PC-3 (cell line): Measurements from ENCODE around the gene NEDD4L. TPM values are rescaled to one million over a fixed set of nuclear protein-coding genes. Genes with fewer than 3 reads are reported as not detected.

Experiments used
- ATAC-seq: fragments of 200-7000 bp; cut with Tn5 transposase; 2 replicates; pipeline ENCODE4 v1.9.1; 2020; ENCODE audit warnings: mild to moderate bottlenecking, moderate library complexity
- BruUV-seq: library from RNA; stranded (reverse); fragments of 400-500 nt; replicated peaks from 2 replicates; lab custom pipeline; 2021; lab: Mats Ljungman, UMichigan
- CTCF ChIA-PET: fragments of 300-600 bp; sonication (Branson Sonifier 250); formaldehyde crosslinking; loops from one replicate; lab custom pipeline; 2022; ENCODE audit warnings: antibody characterized with exemption; lab: Charles Lee
- POLR2A ChIA-PET: fragments of 300-600 bp; sonication (Branson Sonifier 250); formaldehyde crosslinking; loops from one replicate; lab custom pipeline; 2022; ENCODE audit warnings: antibody characterized with exemption; ENCODE audit not compliant: unreplicated experiment; lab: Charles Lee
- DNase-seq: peaks from one replicate; pipeline ENCODE4 v3.0.0-alpha.2; 2015
- H2AFZ ChIP-seq: fragments of 300-600 bp; sonication (generic); 2 replicates; pipeline ENCODE4 v1.6.0; 2016; ENCODE audit warnings: antibody characterized with exemption, low read length
- H3F3A ChIP-seq: fragments of 300-600 bp; sonication (generic); one replicate; pipeline ENCODE4 v1.6.0; 2017; ENCODE audit warnings: antibody characterized with exemption, low read length, control low read depth, mild to moderate bottlenecking; ENCODE audit not compliant: unreplicated experiment
- H3K27ac ChIP-seq: fragments of 300-600 bp; sonication (generic); 2 replicates; pipeline ENCODE4 v1.5.1; 2016; ENCODE audit warnings: mild to moderate bottlenecking, low read length
- H3K27me3 ChIP-seq: fragments of 300-600 bp; sonication (generic); 2 replicates; pipeline ENCODE4 v1.6.1; 2016; ENCODE audit warnings: low read length, mixed read lengths
- H3K36me3 ChIP-seq: fragments of 300-600 bp; sonication (generic); 2 replicates; pipeline ENCODE4 v1.6.1; 2016; ENCODE audit warnings: low read depth, mixed run types, low read length, mixed read lengths
- H3K4me1 ChIP-seq: fragments of 300-600 bp; sonication (generic); 2 replicates; pipeline ENCODE4 v1.5.1; 2016; ENCODE audit warnings: low read length; ENCODE audit not compliant: insufficient read depth
- H3K4me2 ChIP-seq: fragments of 300-600 bp; sonication (generic); 2 replicates; pipeline ENCODE4 v1.6.0; 2016; ENCODE audit warnings: low read length
- H3K4me3 ChIP-seq: fragments of 300-600 bp; sonication (generic); 2 replicates; pipeline ENCODE4 v1.5.1; 2016; ENCODE audit warnings: mild to moderate bottlenecking, low read length, mixed read lengths
- H3K79me2 ChIP-seq: fragments of 300-600 bp; sonication (generic); 2 replicates; pipeline ENCODE4 v1.6.1; 2017; ENCODE audit warnings: low read length, mixed read lengths
- H3K9ac ChIP-seq: fragments of 300-600 bp; sonication (generic); 2 replicates; pipeline ENCODE4 v1.6.0; 2016; ENCODE audit warnings: mild to moderate bottlenecking, low read length
- H3K9me2 ChIP-seq: fragments of 300-600 bp; sonication (generic); replicated peaks from 2 replicates; pipeline ENCODE4 v1.6.1; 2016; ENCODE audit warnings: mixed run types, low read length, mixed read lengths
- H3K9me3 ChIP-seq: fragments of 300-600 bp; sonication (generic); 2 replicates; pipeline ENCODE4 v1.6.1; 2016; ENCODE audit warnings: low read length, mixed read lengths
- H4K20me1 ChIP-seq: fragments of 300-600 bp; sonication (generic); 2 replicates; pipeline ENCODE4 v1.6.1; 2016; ENCODE audit warnings: low read length, mixed read lengths
- CTCF ChIP-seq: fragments of 300-600 bp; sonication (generic); conservative IDR thresholded peaks from 2 replicates; pipeline ENCODE4 v1.5.1; 2017; ENCODE audit warnings: antibody characterized with exemption, low read depth, mild to moderate bottlenecking, low read length
- EZH2 ChIP-seq: fragments of 300-600 bp; sonication (generic); IDR thresholded peaks from one replicate; pipeline ENCODE4 v1.6.1; 2017; ENCODE audit warnings: antibody characterized with exemption, mild to moderate bottlenecking, low read length; ENCODE audit not compliant: unreplicated experiment
- EZH2phosphoT487 ChIP-seq: fragments of 300-600 bp; sonication (generic); IDR thresholded peaks from 2 replicates; pipeline ENCODE4 v1.6.1; 2018; ENCODE audit warnings: mild to moderate bottlenecking, antibody characterized with exemption, low read length, borderline replicate concordance
- intact Hi-C: fragments of 100-400 bp; cut with micrococcal nuclease; formaldehyde crosslinking; loops from 2 replicates; pipeline ENCODE4 v1.9.0; 2023
- total RNA-seq: library from RNA; depleted of rRNA; stranded (reverse); fragments of >200 nt; gene quantifications from 2 replicates; pipeline ENCODE4 v1.2.3, GENCODE V29; 2014

NEDD4L gene
- total RNA-seq, 1 experiment from 2014 or later: 105 TPM

GRCh38 chr18:58299936-58300335 is 255.9 kb downstream of the NEDD4L start:
- Histone ChIP-seq H2AFZ (no peak overlapping the region), H3K27me3 (no peaks in the 10 kb centered on the region), H3K36me3 (peaks cover 5% of the 10 kb centered on the region; the same call in 1 of the 2 replicates), H3K4me1 (no peaks in the 10 kb centered on the region), H3F3A (no peaks in the 10 kb centered on the region), H3K9ac (no peak overlapping the region), H3K9me3 (no peaks in the 10 kb centered on the region), H3K79me2 (peaks cover 55% of the 10 kb centered on the region), H3K27ac (no peak overlapping the region), H3K9me2 (no peaks in the 10 kb centered on the region), H3K4me2 (no peak overlapping the region), H4K20me1 (peaks cover 6% of the 10 kb centered on the region; the same call in 1 of the 2 replicates), H3K4me3 (no peak overlapping the region)
- CTCF ChIA-PET: no interaction called here
- TF ChIP-seq EZH2 (no peak), EZH2phosphoT487 (no peak), CTCF (no peak)
- no peak for ATAC-seq
- BruUV-seq: no TSS peak
- intact Hi-C loops: no loop called here
- no peak for DNase-seq
- POLR2A ChIA-PET: no interaction called here

GRCh38 chr18:58300867-58301266 is 256.8 kb downstream of the NEDD4L start:
- intact Hi-C loops: no loop called here
- Histone ChIP-seq H3K4me1 (no peaks in the 10 kb centered on the region), H3K27ac (no peak overlapping the region), H3K4me3 (no peak overlapping the region), H3K36me3 (peaks cover 13% of the 10 kb centered on the region; the same call in 1 of the 2 replicates), H3K79me2 (peaks cover 58% of the 10 kb centered on the region), H3K9me2 (no peaks in the 10 kb centered on the region), H4K20me1 (peaks cover 6% of the 10 kb centered on the region; the same call in 1 of the 2 replicates), H3F3A (no peaks in the 10 kb centered on the region), H2AFZ (no peak overlapping the region), H3K4me2 (no peak overlapping the region), H3K9ac (no peak overlapping the region), H3K27me3 (no peaks in the 10 kb centered on the region), H3K9me3 (no peaks in the 10 kb centered on the region)
- TF ChIP-seq EZH2phosphoT487 (no peak), EZH2 (no peak), CTCF (no peak)
- ChIA-PET POLR2A (no interaction called here), CTCF (no interaction called here)
- DNase-seq (no peak), ATAC-seq (no peak)
- BruUV-seq: no TSS peak

- DNase-seq (no peak), ATAC-seq (no peak)
- ChIA-PET CTCF (no interaction called here), POLR2A (no interaction called here)
- H3K4me1 ChIP-seq: no peaks in the 10 kb centered on the region
- H3K9me3 ChIP-seq: no peaks in the 10 kb centered on the region
- H3K4me2 ChIP-seq: no peak overlapping the region
- peaks cover 1% of the 10 kb centered on the region; the same call in 1 of the 2 replicates for H4K20me1 ChIP-seq
- no peaks in the 10 kb centered on the region for H3F3A ChIP-seq
- H3K79me2 ChIP-seq: peaks cover 59% of the 10 kb centered on the region
- no peaks in the 10 kb centered on the region for H3K9me2 ChIP-seq
- H3K9ac ChIP-seq: no peak overlapping the region
- H2AFZ ChIP-seq: no peak overlapping the region
- H3K4me3 ChIP-seq: no peak overlapping the region
- BruUV-seq: no TSS peak
- H3K36me3 ChIP-seq: peaks cover 17% of the 10 kb centered on the region; the same call in 1 of the 2 replicates
- intact Hi-C loops: no loop called here
- H3K27ac ChIP-seq: no peak overlapping the region
- TF ChIP-seq EZH2phosphoT487 (no peak), EZH2 (no peak), CTCF (no peak)
- no peaks in the 10 kb centered on the region for H3K27me3 ChIP-seq
Measured at GRCh38 chr18:58302811-58303210, 258.8 kb downstream of the NEDD4L start.
